Retina (tissue), 1 donor: ENCODE data around the gene NOP56.
"Not testable (repeated sequence)": the region's sequence is repeated elsewhere in the genome, so short reads cannot be mapped to it uniquely, and the experiment has no call there.

Experiments used
- DNase-seq: peaks from one replicate; pipeline ENCODE4 v3.0.0-alpha.2; 2016

NOP56 gene

DNA sequence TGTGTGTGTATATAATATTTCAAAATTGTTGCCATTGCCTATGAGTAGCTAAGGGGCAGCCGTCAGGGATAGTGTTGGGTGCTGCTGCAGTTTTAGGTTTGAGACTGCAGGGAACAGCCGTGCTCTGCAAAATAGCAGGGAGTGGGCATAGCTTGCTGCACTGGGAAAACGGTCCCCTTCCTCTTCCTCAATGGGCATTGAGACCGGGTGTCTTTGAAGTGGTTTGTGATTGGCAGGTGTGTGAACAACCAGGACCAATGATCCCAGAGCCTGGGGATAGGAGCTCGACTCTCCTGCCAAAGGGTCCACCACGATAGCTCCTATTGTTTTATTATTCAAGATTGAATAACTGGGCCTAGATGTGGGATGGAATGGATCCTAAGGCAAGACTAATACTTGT, 35.1 kb downstream of the NOP56 start:
- no peak for DNase-seq

DNA sequence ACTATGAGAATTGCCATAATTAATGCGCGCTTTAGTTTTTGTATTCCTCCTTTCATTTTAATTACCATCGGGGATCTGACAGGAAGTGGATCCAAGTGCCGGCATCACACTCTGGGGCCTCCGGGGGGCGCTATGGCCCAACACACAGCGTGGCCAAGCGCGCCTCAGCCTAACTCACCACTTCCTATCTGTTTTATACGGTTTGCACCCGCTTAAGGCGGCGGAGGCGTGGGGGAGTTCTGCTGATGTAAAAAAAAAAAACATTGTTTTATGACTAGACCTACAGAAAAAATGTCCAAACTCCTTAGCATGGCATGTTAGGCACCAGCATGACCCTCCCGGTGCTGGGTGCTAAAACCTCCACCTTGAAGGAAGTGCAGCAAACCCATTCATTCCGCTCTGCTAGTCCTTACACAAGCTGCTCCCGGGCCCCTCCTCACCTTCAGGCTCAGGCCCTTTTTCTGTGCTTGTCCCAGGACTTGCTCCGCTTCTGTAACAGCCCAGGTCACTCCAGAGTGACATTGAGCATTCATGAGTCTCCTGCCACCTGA, 35.7 kb downstream of the NOP56 start:
- DNase-seq: peak; percentile 82

DNA sequence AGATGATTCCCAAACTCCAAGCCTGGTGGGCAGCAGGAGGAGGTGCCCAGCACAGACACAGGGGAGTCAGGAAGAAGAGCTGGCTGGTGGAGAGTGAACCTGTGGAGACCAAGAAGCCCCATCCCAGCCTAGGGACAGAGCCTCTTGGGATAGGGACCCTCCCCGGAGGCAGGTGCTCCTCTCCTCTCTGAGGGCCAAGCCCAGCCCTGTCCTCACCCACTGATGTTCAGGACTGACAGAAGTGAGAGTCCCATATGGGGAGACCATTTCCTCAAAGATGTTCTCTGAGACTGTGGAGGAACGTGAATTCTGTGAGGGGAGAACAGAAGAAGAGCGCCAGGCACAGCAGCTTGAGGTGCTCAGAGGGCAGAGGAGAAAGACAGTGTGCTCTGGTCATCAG, 37.8 kb downstream of the NOP56 start:
- no peak for DNase-seq

DNA sequence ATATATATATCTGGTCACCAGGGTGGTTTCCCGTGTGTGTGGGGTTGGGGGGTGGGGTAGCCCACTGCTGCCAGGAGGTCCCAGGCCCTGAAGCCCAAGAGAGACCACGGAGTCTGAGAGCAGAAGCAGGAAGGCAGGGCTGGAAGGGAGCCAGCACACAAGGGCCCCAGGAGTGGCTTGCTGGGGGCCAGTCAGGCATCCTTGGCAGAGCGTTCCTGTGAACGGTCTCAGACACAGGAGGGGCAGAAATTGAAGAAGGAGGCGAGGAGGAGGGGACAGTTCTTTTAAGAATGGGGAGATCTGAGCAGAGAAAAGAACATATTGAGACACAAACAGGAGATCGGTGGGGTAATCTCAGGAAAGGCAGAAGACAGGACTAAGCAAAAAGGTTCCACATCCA, 38.3 kb downstream of the NOP56 start:
- DNase-seq: no peak

- no peak for DNase-seq
These were observed 38.7 kb downstream of the NOP56 start for GRCh38 chr20:2691127-2691526.

GRCh38 chr20:2691663-2692035, 39.2 kb downstream of the NOP56 start:
- no peak for DNase-seq

DNA sequence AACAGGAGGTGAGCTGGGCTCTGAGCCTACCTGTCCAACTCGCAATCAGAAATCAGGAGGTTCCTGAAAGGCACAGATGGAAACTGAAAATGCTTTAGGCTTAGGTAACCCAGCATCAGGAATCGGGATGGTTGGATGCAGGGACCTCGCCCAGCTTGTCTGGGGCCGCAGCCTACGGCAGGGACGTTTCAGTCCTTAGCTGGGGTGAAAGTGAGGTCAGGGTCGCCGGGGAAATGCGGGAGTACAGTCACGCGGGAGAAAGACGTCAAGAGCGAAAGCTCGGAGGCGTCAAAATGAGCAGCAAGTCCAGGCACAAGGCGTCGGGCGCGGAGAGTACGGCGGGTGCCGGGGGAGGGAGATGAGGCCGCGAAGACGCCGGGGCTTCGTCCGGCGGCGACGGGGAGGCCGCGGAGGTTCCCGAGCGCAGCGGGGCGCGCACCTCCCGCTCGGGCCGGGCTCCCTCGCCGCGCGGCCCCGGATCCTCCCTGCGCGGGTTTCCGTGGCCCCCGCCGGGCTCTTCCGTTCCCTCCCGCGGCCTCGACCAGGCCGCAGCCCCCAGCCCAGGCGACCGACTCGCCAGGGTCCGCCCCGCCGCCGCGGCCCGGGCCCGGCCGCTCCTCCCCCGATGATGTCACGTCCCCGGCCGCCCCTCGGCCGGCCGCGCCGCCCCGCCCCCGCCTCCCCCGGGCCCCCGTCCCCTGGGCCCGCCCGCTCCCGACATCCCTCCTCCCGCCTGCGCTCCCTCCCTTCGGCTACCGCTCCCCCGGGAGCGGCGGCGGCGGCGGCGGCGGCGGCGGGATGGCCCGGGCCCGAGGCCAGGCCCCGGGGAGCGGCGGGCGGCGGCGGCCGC, 39.8 kb downstream of the NOP56 start, which contains the start of gene EBF4:
Gene EBF4 (plus strand): TSS at position 745 of the 850 bp plus-strand sequence. CDS start 866 bp downstream, outside the sequence.
- peak; percentile 79 for DNase-seq

DNA sequence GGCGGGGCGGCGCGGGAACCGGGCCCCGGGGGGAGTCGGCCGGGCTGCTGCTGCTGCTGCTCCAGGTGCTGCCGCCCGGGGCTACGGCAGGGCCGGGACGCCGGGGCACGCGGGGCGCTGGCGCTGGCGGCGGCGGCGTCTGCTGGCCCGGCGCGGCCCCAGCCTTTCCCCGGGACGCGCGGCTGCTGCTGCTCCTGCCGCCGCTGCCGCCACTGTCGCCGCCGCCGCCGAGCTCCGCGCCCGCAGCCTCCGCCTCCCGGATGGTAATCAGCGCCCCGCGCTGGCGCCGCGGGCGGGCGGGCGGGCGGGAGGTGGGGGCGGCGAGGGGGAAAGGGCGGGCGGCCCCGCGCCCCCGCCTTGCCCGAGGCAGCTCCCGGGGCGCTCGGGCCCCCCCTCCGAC, 40.5 kb downstream of the NOP56 start:
- DNase-seq: no peak

- DNase-seq: peak; percentile 78
These were observed 41.0 kb downstream of the NOP56 start for GRCh38 chr20:2693286-2694007.

GRCh38 chr20:2694008-2694471, 41.6 kb downstream of the NOP56 start:
- DNase-seq: peak; percentile 47

GRCh38 chr20:2694519-2694918, 42.1 kb downstream of the NOP56 start:
- DNase-seq: no peak

DNA sequence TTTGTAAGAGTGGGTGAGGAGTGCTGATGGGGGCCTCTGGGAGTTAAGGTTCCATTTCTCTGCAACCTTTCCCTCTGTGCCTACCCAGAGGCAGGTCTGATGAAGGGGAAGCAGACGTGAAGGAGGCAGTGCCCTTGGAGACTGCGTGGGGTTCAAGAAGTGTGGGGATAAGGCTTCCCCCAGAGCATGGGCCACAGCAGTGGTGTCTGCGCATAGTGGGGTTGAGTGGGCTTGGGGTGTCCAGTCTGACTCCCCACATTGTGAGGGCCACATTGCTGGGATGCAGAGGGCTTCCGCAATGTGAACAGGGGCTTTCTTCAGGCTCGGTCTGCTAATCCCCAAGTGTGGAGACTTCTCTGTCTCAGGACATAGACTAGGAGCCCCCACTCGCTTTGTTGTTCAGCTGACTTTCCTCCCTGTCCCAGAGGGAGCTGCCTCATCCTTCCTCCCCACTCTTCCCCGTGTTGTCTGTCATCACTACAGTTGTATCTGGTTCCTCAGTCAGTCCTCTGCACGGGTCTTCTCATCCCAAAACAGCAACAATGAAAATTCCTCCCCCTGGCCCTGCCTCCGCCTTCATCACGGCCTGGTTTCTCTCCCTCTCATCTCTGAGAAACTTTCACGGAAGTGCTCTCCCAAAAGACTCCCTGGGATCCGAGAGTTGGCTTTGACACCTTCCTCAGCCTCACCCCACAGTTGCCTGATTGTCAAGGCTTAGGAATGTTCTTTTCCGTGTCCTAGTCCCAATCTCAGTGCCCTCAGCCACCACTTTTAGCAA, 43.0 kb downstream of the NOP56 start:
- DNase-seq: no peak

DNA sequence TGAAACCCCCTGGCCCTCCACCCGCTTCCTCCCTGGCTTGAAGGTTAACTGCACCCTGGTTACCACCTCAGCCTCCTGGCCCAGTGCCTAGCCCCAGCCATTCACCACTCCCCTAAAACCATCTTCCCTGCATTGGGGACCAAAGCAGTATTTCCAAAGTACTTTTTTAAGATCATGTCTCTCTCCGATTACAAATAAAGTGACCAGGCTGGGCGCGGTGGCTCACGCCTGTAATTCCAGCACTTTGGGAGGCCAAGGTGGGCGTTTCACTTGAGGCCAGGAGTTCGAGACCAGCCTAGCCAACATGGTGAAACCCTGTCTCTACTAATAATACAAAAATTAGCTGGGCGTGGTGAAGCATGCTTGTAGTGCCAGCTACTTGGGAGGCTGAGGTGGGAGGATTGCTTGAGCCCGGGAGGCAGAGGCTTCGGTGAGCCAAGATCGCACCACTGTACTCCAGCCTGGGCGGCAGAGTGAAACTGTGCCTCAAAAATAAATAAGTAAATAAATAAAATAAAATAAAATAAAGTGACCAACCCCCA, 43.6 kb downstream of the NOP56 start:
- DNase-seq: not testable (repeated sequence)

DNA sequence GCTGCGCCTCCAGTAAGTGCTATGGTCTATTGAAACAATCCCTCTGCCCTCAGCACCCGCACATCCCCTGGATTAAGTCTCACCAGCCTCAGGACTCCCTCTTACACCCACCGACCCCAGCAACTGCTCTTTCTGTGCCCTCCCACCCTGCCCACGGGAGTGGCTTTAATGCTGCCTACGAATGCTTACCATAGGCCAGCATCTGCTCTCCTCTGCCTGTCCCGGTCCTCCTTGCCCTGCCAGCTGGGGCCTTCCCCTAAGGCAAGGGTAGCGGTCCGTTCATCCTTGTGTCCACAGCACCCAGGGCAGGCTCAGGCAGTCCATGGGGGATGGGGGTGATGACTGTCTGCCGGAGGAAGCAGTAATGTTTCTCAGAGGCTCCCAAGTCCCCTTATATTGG, 44.2 kb downstream of the NOP56 start:
- DNase-seq: no peak

DNA sequence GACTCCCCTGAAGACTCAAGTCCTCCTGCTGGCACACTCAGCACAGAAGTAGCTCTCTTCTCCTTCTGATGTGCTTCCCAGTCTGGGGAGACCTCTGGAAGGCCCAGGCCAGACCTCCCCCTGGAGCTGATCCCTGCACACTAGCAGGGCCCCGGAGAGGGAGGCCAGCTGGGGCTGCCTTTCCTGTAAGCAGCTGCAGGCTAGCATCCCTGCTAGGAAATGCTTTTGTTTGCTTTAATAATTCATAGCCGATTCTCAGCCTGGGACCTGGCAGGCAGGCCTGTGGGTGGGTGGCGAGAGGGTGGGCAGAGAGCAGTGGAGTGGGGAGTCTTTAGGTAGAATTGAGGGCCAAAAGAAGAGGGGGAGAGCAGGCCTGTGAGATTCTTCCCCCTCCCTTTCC, 45.3 kb downstream of the NOP56 start:
- peak; percentile 57 for DNase-seq

DNA sequence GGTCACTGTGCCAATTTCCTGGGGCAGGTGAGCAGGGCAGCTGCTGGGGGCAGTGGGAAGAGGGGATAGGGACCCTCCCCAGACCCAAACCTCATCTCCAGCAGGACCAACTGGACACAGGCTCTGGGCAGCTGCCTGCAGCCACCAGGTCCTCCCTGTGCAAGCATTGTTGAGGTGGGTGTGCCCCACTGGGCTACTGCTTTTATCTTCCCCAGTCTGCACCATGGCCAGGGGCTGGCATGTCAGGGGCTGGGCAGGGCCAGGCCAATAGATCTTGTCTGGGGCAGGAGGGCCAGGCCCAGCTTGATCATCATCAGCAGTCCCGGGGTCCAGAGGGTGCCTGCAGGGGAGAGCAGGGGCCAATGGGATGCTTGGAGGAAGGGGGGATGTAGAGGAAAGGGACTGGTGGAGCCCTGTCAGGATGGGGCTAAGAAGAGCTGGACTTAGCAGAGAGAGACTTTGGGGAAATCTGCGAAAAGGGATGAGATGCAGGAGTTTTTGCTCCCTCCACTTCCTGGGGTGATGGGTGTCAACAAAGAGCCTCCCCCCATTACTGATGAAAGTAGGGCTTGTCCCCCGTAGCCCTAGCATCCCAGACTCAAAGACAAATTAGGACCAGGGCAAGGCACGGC, 45.9 kb downstream of the NOP56 start:
- no peak for DNase-seq

DNA sequence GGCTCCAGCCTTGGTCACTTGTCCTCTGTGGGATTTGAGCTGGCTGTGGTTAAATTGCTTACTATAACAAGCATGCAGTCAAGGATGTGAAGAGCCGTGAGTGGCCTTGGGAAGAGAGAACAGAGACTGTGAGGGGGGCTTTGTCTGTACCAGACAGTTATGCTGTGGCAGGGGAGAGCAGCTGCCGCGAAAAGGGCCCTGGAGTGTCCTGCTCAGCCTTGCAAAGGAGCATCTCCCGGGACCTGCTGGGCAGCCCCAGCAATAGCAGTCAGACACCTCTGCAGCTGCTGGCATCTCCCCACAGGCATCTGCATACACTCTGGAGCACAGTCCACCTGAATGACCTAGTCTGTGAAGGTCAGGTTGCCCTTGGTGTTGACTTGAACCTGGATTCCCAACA, 46.5 kb downstream of the NOP56 start:
- DNase-seq: peak; percentile 33

DNA sequence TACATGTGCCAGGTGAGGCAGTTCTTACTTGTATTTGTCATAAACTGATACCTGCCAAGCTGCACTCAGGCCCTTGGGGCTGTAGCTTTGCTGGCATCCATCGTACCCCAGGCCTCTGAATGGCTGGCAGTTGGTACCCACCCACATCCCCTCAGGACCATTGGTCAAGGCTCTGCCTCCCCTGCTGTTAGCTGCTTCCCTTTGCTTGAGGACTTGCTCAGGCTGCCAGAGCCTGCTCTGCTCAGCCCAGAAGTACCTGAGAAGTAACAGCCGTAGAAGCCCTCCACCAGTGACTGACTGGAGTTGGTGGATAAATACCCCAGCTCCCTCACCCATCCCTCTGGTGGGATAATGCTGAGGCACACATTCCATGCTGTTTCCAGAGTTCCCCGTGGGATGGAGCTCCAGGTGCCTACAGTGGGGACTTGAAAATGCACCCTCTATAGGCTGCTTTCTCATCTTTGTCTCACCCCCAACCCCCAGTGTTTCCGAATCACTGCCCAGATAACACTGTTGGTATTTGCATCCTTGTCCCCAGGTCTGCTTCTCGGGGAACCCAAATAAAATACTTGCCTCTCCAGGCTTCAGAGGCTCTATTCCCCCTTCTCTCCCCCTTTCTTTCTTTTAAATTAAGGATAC, 47.5 kb downstream of the NOP56 start:
- no peak for DNase-seq

GRCh38 chr20:2700913-2701620, 48.6 kb downstream of the NOP56 start:
- DNase-seq: peak; percentile 36

GRCh38 chr20:2701671-2702081, 49.2 kb downstream of the NOP56 start:
- peak; percentile 22 for DNase-seq
